Upper lobe of left lung (tissue), 4 donors: ENCODE results near the gene GPR143.

Source experiments
- CTCF ChIP-seq, 6 experiments: fragments of 450-650 bp in 4 of 6; fragments of 200-600 bp in 2 of 6; sonication (generic) in 2 of 6; IDR thresholded peaks; one replicate each; pipeline ENCODE4 v1.5.1; 2016 to 2019; ENCODE audit warnings: antibody characterized with exemption in 6 of 6
- EP300 ChIP-seq, 4 donors: sonication (generic); formaldehyde crosslinking; IDR thresholded peaks; one replicate each; pipeline ENCODE4 v1.5.1; 2017; ENCODE audit warnings: antibody characterized with exemption in 4 of 4, control low read depth in 2 of 4
- POLR2A ChIP-seq, 4 donors: fragments of 450-650 bp; IDR thresholded peaks; one replicate each; pipeline ENCODE4 v1.5.1; 2016 to 2017; ENCODE audit warnings: antibody characterized with exemption in 4 of 4, mild to moderate bottlenecking in 2 of 4

- TF ChIP-seq CTCF (IDR thresholded peaks at IDR 0.05) (no peak), EP300 (IDR thresholded peaks at IDR 0.05) (no peak), POLR2A (IDR thresholded peaks at IDR 0.05) (no peak)
These were observed 10.3 kb upstream of the GPR143 start for GRCh38 chrX:9775930-9776329.
